Activated T-cell treated with anti-CD3 and anti-CD28 coated beads for 4 hours (primary cell): ENCODE measurements around the gene KAT8.
"Not testable (repeated sequence)": the region's sequence is repeated elsewhere in the genome, so short reads cannot be mapped to it uniquely, and the experiment has no call there.

Source experiments
- DNase-seq: peaks from one replicate; pipeline ENCODE4 v3.0.0-alpha.2; 2020

KAT8 gene

GRCh38 chr16:31084584-31085302 is 32.7 kb upstream of the KAT8 start:
- DNase-seq: no peak

GRCh38 chr16:31085411-31085810 is 32.1 kb upstream of the KAT8 start:
- DNase-seq: no peak

- no peak for DNase-seq
Observed at GRCh38 chr16:31085873-31086628, 31.4 kb upstream of the KAT8 start.

- no peak for DNase-seq
Observed at GRCh38 chr16:31086629-31086906, 30.9 kb upstream of the KAT8 start.

- no peak for DNase-seq
Observed at GRCh38 chr16:31087481-31087880, 30.0 kb upstream of the KAT8 start.

- DNase-seq: no peak
Observed at GRCh38 chr16:31087971-31088370, 29.5 kb upstream of the KAT8 start.

- no peak for DNase-seq
Observed at GRCh38 chr16:31088459-31089183, 28.8 kb upstream of the KAT8 start, which contains the start of gene PRSS53. PRSS53 (minus strand) TSS chr16:31088943; CDS start chr16:31088809, 134 bp downstream.

- no peak for DNase-seq
Observed at GRCh38 chr16:31089199-31089598, 28.3 kb upstream of the KAT8 start.

GRCh38 chr16:31090540-31090939 is 26.9 kb upstream of the KAT8 start:
- no peak for DNase-seq

GRCh38 chr16:31092330-31092729 is 25.1 kb upstream of the KAT8 start:
- DNase-seq: no peak

GRCh38 chr16:31093132-31093703 is 24.2 kb upstream of the KAT8 start:
- no peak for DNase-seq

- DNase-seq: no peak
Observed at GRCh38 chr16:31094088-31094423, 23.4 kb upstream of the KAT8 start.

- DNase-seq: peak; percentile 72
Observed at GRCh38 chr16:31094424-31095120, 22.9 kb upstream of the KAT8 start, which contains the start of gene VKORC1. VKORC1 (minus strand) TSS chr16:31094797; CDS start chr16:31094729, 68 bp downstream.

GRCh38 chr16:31099860-31100638 is 17.4 kb upstream of the KAT8 start:
- no peak for DNase-seq

GRCh38 chr16:31100876-31101641 is 16.4 kb upstream of the KAT8 start:
- not testable (repeated sequence) for DNase-seq

GRCh38 chr16:31105677-31106213 is 11.7 kb upstream of the KAT8 start:
- DNase-seq: peak; percentile 70

GRCh38 chr16:31106509-31107464 is 10.7 kb upstream of the KAT8 start:
- no peak for DNase-seq

- DNase-seq: no peak
Observed at GRCh38 chr16:31107465-31107867, 10.0 kb upstream of the KAT8 start.

GRCh38 chr16:31108035-31108793 is 9.2 kb upstream of the KAT8 start, which contains the start of gene BCKDK:
BCKDK (plus strand) TSS chr16:31108386; CDS start chr16:31109224, 838 bp downstream.
- peak; percentile 42 for DNase-seq
